ENCODE measurements around the gene GPR42. TPM values are rescaled to one million over a fixed set of nuclear protein-coding genes. Genes with fewer than 3 reads are reported as not detected.

The GPR42 gene
- total and polyA plus RNA-seq, 2 of the 4 experiments (the other 2 are of a cell fraction): not detected

- TF ChIP-seq CEBPB (IDR thresholded peaks at IDR 0.05; ENCODE audit: low read depth, low read length): no peak
These were observed 23.5 kb upstream of the GPR42 start, which contains the start of gene FFAR1 (continued) for GRCh38 chr19:35347171-35347929.

- no peaks in the 10 kb centered on the region for H3K9me1 ChIP-seq (ENCODE audit: insufficient read depth, low read length)
- H3K4me1 ChIP-seq (ENCODE audit: control insufficient read depth, insufficient read depth, low read length): no peaks in the 10 kb centered on the region
- H4K20me1 ChIP-seq (ENCODE audit: insufficient read depth, low read length): no peaks in the 10 kb centered on the region
- no peak overlapping the region for H2AK5ac ChIP-seq (ENCODE audit: low read depth, low read length)
- H3K18ac ChIP-seq (ENCODE audit: low read depth, low read length): no peak overlapping the region
- ChIA-PET POLR2A (ENCODE audit: unreplicated experiment) (no interaction called here), CTCF (interaction anchor here (0.7 kb wide), 1 partner anchor 147 kb away, joined by 3 read pairs; no protein-coding TSS in a partner anchor)
- intact Hi-C loops (cut with micrococcal nuclease) (no loop called here), in situ Hi-C loops (cut with MboI; ENCODE audit: low sequenced_read_pairs) (loop anchor here (25.0 kb wide), 1 partner anchor 239 kb away; the partner anchor contains the start of gene PMIS2), dilution Hi-C loops (cut with HindIII; ENCODE audit: low sequenced_read_pairs, unreplicated experiment) (no loop called here)
- H3K36me3 ChIP-seq (ENCODE audit: control insufficient read depth, insufficient read depth, low read length): no peaks in the 10 kb centered on the region
- no peak overlapping the region for H3K9ac ChIP-seq (ENCODE audit: low read depth, low read length)
- no peaks in the 10 kb centered on the region for H3K79me1 ChIP-seq (ENCODE audit: low read depth in 1 of 2, low read length in 2 of 2)
- no peak overlapping the region for H2BK5ac ChIP-seq (ENCODE audit: low read depth, low read length, poor library complexity, severe bottlenecking)
- no peak overlapping the region for H2AFZ ChIP-seq (replicated peaks; ENCODE audit: low read length, poor library complexity)
- H2AK9ac ChIP-seq (replicated peaks; ENCODE audit: low read depth, low read length, poor library complexity): no peak overlapping the region
- no peak overlapping the region for H3K14ac ChIP-seq (replicated peaks; ENCODE audit: low read depth, low read length)
- BruUV-seq (replicated peaks): no TSS peak
- H3K56ac ChIP-seq (ENCODE audit: extremely low read depth, insufficient read depth, low read length): no peak overlapping the region
- H3K27me3 ChIP-seq (ENCODE audit: control insufficient read depth, insufficient read depth, low read length): peaks cover 11% of the 10 kb centered on the region
- no peaks in the 10 kb centered on the region for H3K9me3 ChIP-seq (ENCODE audit: control insufficient read depth, insufficient read depth, low read length)
- no peak overlapping the region for H3K27ac ChIP-seq (ENCODE audit: insufficient read depth, low read length)
- no peak overlapping the region for H2BK20ac ChIP-seq (ENCODE audit: low read depth, low read length)
- no peak overlapping the region for H3K23ac ChIP-seq (ENCODE audit: low read depth, low read length)
- WGBS, 2 experiments (ENCODE audit: extremely low coverage in 2 of 2, insufficient read length in 1 of 2): no CpG with 5 or more reads among the region's 7 CpGs
- no peak overlapping the region for H3K4me3 ChIP-seq (ENCODE audit: insufficient read depth, low read depth, low read length)
- H4K5ac ChIP-seq (ENCODE audit: low read depth, low read length): no peak overlapping the region
- no peak overlapping the region for H2BK120ac ChIP-seq (ENCODE audit: low read depth, low read length)
- no peak overlapping the region for H3K4ac ChIP-seq (ENCODE audit: low read depth, low read length)
- no peak overlapping the region for H4K91ac ChIP-seq (ENCODE audit: insufficient read depth, low read depth, low read length)
- no peak overlapping the region for H2BK15ac ChIP-seq (ENCODE audit: low read depth, low read length)
- DNase-seq (no peak), ATAC-seq (ENCODE audit: low read depth) (no peak)
- no peak overlapping the region for H4K8ac ChIP-seq (ENCODE audit: low read depth in 2 of 2, low read length in 2 of 2)
- no peak overlapping the region for H3K4me2 ChIP-seq (ENCODE audit: low read depth, low read length)
- TF ChIP-seq FOS (IDR thresholded peaks at IDR 0.05; ENCODE audit: low read depth, low read length) (no peak), POLR2A (IDR thresholded peaks at IDR 0.05; ENCODE audit: low read depth, low read length) (no peak), MXI1 (IDR thresholded peaks at IDR 0.05; ENCODE audit: borderline replicate concordance, low read depth, low read length) (no peak), NFE2L2 (IDR thresholded peaks at IDR 0.05; ENCODE audit: low read depth, low read length) (no peak), CEBPB (IDR thresholded peaks at IDR 0.05; ENCODE audit: low read depth, low read length) (no peak), MAFK (IDR thresholded peaks at IDR 0.05; ENCODE audit: low read depth, low read length) (no peak), SMC3 (IDR thresholded peaks at IDR 0.05; ENCODE audit: low read depth, low read length) (no peak), ELK1 (IDR thresholded peaks at IDR 0.05; ENCODE audit: borderline replicate concordance, low read depth, low read length) (no peak), CHD1 (IDR thresholded peaks at IDR 0.05; ENCODE audit: low read depth, low read length) (no peak), RAD21 (IDR thresholded peaks at IDR 0.05; ENCODE audit: low read length) (no peak), RFX5 (IDR thresholded peaks at IDR 0.05; ENCODE audit: low read depth, low read length) (no peak), BHLHE40 (IDR thresholded peaks at IDR 0.05; ENCODE audit: low read depth, low read length) (no peak), MAZ (IDR thresholded peaks at IDR 0.05; ENCODE audit: borderline replicate concordance, low read depth, low read length) (no peak)
- TF ChIP-seq, protein P1, sequence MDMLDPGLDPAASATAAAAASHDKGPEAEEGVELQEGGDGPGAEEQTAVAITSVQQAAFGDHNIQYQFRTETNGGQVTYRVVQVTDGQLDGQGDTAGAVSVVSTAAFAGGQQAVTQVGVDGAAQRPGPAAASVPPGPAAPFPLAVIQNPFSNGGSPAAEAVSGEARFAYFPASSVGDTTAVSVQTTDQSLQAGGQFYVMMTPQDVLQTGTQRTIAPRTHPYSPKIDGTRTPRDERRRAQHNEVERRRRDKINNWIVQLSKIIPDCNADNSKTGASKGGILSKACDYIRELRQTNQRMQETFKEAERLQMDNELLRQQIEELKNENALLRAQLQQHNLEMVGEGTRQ (IDR thresholded peaks at IDR 0.05; ENCODE audit: low read depth, low read length): no peak
These were observed 23.0 kb upstream of the GPR42 start for GRCh38 chr19:35347930-35348298.
